Nephron progenitor cell (in vitro differentiated cells): ENCODE results near the gene ACD.
A peak's percentile ranks its signal among the peaks of the same experiment; 100 is the strongest.

Source experiments
- DNase-seq: peaks from one replicate; pipeline ENCODE4 v3.0.0; 2021
- H3K27ac Mint-ChIP-seq: 2 replicates; pipeline ENCODE4 v1.8.0; 2021; ENCODE audit warnings: mild to moderate bottlenecking, moderate library complexity, mixed read lengths
- H3K27me3 Mint-ChIP-seq: 2 replicates; pipeline ENCODE4 v1.8.0; 2021; ENCODE audit warnings: mild to moderate bottlenecking, low read depth, mixed read lengths; ENCODE audit not compliant: poor library complexity
- H3K36me3 Mint-ChIP-seq: 2 replicates; pipeline ENCODE4 v1.8.0; 2021; ENCODE audit warnings: low read depth, mixed read lengths
- H3K4me1 Mint-ChIP-seq: 2 replicates; pipeline ENCODE4 v1.8.0; 2021; ENCODE audit warnings: mixed read lengths
- H3K4me3 Mint-ChIP-seq: 2 replicates; pipeline ENCODE4 v1.8.0; 2021; ENCODE audit warnings: mild to moderate bottlenecking, moderate library complexity, mixed read lengths
- H3K9me3 Mint-ChIP-seq: 2 replicates; pipeline ENCODE4 v1.8.0; 2021; ENCODE audit warnings: mild to moderate bottlenecking, moderate library complexity, mixed read lengths
- TF ChIP-seq, protein P1 (sequence below): fragments of 200-600 bp; sonication (generic); IDR thresholded peaks from 2 replicates; pipeline ENCODE4 v1.5.0; 2021; ENCODE audit warnings: antibody characterized with exemption

Gene ACD

DNA sequence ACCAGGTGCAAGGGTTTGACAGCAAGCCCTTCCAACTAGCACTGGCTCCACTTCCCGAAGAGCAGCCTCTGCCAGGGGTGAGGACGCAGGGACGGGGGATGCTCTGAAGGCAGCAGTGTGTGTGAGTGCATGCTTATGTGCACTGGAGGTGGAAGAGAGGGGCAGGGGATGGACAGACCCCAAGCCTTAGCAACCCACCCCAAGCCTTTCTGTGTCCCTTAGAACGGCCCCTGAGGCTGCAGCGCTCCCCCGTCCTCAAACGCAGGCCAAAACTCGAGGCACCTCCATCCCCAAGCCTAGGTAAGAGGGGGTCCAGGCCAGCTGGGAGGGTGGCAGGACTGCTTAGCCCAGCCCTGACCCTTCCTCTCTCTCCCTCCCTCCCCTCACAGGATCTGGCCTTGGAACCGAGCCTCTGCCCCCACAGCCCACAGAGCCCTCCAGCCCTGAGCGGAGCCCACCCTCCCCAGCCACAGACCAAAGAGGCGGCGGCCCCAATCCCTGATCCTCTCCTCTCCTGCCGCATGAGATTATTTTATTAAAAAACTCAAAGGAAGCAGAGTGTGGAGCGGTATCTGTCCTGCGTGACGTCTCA is 2.9 kb downstream of the ACD start:
- Mint-ChIP-seq H3K27me3 (peaks cover 47% of the 10 kb centered on the region), H3K4me1 (peaks cover 25% of the 10 kb centered on the region), H3K36me3 (no peaks in the 10 kb centered on the region), H3K4me3 (no peak overlapping the region), H3K9me3 (no peaks in the 10 kb centered on the region), H3K27ac (no peak overlapping the region)
- DNase-seq: no peak
- TF ChIP-seq, protein P1, sequence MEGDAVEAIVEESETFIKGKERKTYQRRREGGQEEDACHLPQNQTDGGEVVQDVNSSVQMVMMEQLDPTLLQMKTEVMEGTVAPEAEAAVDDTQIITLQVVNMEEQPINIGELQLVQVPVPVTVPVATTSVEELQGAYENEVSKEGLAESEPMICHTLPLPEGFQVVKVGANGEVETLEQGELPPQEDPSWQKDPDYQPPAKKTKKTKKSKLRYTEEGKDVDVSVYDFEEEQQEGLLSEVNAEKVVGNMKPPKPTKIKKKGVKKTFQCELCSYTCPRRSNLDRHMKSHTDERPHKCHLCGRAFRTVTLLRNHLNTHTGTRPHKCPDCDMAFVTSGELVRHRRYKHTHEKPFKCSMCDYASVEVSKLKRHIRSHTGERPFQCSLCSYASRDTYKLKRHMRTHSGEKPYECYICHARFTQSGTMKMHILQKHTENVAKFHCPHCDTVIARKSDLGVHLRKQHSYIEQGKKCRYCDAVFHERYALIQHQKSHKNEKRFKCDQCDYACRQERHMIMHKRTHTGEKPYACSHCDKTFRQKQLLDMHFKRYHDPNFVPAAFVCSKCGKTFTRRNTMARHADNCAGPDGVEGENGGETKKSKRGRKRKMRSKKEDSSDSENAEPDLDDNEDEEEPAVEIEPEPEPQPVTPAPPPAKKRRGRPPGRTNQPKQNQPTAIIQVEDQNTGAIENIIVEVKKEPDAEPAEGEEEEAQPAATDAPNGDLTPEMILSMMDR: no peak

DNA sequence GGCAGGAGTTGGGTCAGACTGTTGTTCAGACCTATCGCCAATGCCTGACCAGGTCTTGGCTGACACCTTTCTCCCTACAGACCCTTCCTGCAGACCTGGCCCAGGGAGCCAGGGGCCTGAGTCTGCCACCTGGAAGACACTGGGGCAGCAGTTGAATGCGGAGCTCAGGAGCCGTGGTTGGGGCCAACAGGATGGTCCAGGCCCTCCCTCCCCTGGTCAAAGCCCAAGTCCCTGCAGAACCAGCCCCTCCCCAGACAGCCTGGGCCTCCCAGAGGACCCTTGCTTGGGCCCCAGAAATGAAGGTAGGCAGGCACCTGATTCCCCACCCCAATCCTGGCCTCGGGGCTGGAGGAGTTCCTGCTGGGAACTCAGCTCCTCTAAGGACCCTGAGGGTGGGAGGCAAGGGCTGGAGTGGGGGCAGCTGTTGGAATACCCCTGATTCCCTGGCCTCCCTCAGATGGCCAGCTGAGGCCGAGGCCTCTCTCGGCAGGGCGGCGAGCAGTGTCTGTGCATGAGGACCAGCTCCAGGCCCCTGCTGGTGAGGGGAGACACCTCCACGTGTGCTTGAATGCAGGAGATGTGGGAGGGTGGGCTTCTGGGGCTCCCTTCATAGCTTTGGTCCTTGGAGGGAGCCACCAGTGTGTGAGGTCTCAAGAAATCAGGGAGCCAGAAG is 3.6 kb downstream of the ACD start:
- no peak for DNase-seq
- Mint-ChIP-seq H3K9me3 (no peaks in the 10 kb centered on the region), H3K4me3 (no peak overlapping the region)

DNA sequence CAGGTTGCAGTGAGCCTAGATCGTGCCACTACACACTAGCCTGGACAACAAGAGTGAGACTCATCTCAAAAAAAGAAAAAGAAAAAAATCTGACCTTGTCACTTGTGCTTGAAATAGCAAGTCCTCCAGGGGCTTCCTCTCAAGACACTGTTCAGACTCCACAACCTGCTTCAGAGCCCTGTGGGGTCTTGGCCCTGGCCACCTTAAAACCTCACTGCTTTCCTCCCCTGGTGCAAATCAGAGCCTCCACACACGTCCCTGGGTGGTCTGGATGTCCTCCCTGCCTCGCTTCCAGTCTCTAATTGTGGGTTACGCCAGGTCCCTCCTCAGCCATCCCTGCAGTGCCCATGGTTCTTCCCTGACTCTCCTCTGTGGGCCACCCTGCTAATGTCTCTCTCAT is 4.7 kb downstream of the ACD start:
- TF ChIP-seq, protein P1: no peak
- Mint-ChIP-seq H3K4me1 (peaks cover 21% of the 10 kb centered on the region), H3K36me3 (no peaks in the 10 kb centered on the region), H3K4me3 (no peak overlapping the region), H3K9me3 (no peaks in the 10 kb centered on the region), H3K27ac (no peak overlapping the region), H3K27me3 (peaks cover 51% of the 10 kb centered on the region)
- DNase-seq: no peak

More for the DNA sequence above, 3.6 kb downstream of the ACD start:
- peaks cover 20% of the 10 kb centered on the region for H3K4me1 Mint-ChIP-seq
- peaks cover 47% of the 10 kb centered on the region for H3K27me3 Mint-ChIP-seq
- H3K36me3 Mint-ChIP-seq: no peaks in the 10 kb centered on the region
- H3K27ac Mint-ChIP-seq: no peak overlapping the region
- TF ChIP-seq, protein P1: no peak

DNA sequence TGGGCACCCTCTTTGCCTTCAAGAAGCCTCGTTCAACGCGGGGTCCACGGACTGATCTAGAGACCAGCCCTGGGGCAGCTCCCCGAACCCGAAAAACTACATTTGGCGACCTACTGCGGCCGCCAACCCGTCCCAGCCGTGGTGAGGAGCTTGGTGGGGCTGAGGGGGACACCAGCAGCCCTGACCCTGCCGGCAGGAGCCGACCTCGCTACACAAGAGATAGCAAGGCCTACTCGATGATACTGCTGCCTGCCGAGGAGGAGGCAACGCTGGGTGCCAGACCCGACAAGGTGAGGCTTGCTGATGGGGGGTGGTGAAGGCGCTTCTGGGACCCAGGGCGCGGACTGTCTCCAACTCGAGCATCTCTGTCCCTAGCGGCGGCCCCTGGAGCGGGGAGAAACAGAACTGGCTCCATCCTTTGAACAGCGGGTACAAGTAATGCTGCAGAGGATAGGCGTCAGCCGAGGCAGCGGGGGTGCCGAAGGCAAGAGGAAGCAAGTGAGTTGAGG is 5.6 kb downstream of the ACD start:
- Mint-ChIP-seq H3K27ac (no peak overlapping the region), H3K27me3 (peaks cover 58% of the 10 kb centered on the region), H3K4me1 (peaks cover 18% of the 10 kb centered on the region), H3K9me3 (no peaks in the 10 kb centered on the region), H3K36me3 (no peaks in the 10 kb centered on the region), H3K4me3 (no peak overlapping the region)
- no peak for DNase-seq
- TF ChIP-seq, protein P1: no peak

DNA sequence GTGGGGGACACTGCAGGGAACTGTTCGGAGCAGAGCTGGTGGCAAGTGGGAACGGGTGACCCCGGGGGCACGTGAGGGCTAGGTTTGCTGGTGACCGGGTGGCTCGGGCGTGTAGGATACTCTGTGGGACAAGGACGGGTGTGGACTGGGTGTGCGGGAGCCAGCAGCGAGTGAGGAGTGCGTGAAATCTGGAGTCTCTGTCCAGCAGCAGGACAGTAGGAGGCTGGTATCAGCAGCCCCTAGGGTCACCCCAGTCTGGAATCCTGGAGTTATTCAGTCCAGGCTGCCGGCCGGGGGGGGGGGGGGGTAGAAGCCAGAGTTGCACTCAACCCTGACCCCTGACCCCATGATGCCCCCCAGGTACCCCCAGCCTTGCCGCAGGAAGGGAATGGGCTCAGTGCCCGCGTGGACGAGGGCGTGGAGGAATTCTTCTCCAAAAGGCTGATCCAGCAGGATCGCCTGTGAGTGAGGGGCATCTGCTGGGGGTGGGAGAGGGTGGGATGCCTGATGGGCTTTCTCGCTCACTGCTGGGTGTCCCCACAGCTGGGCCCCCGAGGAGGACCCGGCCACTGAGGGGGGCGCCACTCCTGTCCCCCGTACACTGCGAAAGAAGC is 6.2 kb downstream of the ACD start:
- TF ChIP-seq, protein P1: no peak
- H3K27ac Mint-ChIP-seq: no peak overlapping the region
- no peaks in the 10 kb centered on the region for H3K9me3 Mint-ChIP-seq
- peaks cover 62% of the 10 kb centered on the region for H3K27me3 Mint-ChIP-seq
- H3K4me1 Mint-ChIP-seq: peaks cover 12% of the 10 kb centered on the region
- H3K4me3 Mint-ChIP-seq: peak overlapping the region; percentile 82
- no peak for DNase-seq
- H3K36me3 Mint-ChIP-seq: no peaks in the 10 kb centered on the region
